Measurements from ENCODE around the gene SIPA1L3. TPM values are rescaled to one million over a fixed set of nuclear protein-coding genes. Genes with fewer than 3 reads are reported as not detected.

SIPA1L3 gene
- total RNA-seq, 1 donor: 28.9 TPM

- DNase-seq (ENCODE audit: low read depth): peak; percentile 34
- H3K4me3 ChIP-seq (ENCODE audit: low read depth, low read length): no peak overlapping the region
- no peak for TF ChIP-seq CTCF (IDR thresholded peaks at IDR 0.05; ENCODE audit: insufficient read depth, low read length)
Measured at GRCh38 chr19:37953171-37953917, 46.3 kb downstream of the SIPA1L3 start.

- DNase-seq (ENCODE audit: low read depth): no peak
- no peak for TF ChIP-seq CTCF (IDR thresholded peaks at IDR 0.05; ENCODE audit: insufficient read depth, low read length)
Measured at GRCh38 chr19:37953918-37954303, 46.9 kb downstream of the SIPA1L3 start.

GRCh38 chr19:37954421-37954874, 47.4 kb downstream of the SIPA1L3 start:
- no peak overlapping the region for H3K4me3 ChIP-seq (ENCODE audit: low read depth, low read length)
- DNase-seq (ENCODE audit: low read depth): no peak
- no peak for TF ChIP-seq CTCF (IDR thresholded peaks at IDR 0.05; ENCODE audit: insufficient read depth, low read length)

More at GRCh38 chr19:37953918-37954303, 46.9 kb downstream of the SIPA1L3 start:
- no peak overlapping the region for H3K4me3 ChIP-seq (ENCODE audit: low read depth, low read length)

GRCh38 chr19:37955986-37956385, 49.0 kb downstream of the SIPA1L3 start:
- H3K4me3 ChIP-seq (ENCODE audit: low read depth, low read length): no peak overlapping the region
- DNase-seq (ENCODE audit: low read depth): no peak
- TF ChIP-seq CTCF (IDR thresholded peaks at IDR 0.05; ENCODE audit: insufficient read depth, low read length): no peak

GRCh38 chr19:37957176-37957575, 50.2 kb downstream of the SIPA1L3 start:
- H3K4me3 ChIP-seq (ENCODE audit: low read depth, low read length): no peak overlapping the region
- no peak for DNase-seq (ENCODE audit: low read depth)
- TF ChIP-seq CTCF (IDR thresholded peaks at IDR 0.05; ENCODE audit: insufficient read depth, low read length): no peak

- DNase-seq (ENCODE audit: low read depth): no peak
- TF ChIP-seq CTCF (IDR thresholded peaks at IDR 0.05; ENCODE audit: insufficient read depth, low read length): no peak
- no peak overlapping the region for H3K4me3 ChIP-seq (ENCODE audit: low read depth, low read length)
Measured at GRCh38 chr19:37959665-37960114, 52.7 kb downstream of the SIPA1L3 start.

All from fibroblast of the aortic adventitia (primary cell).